Cardiac ventricle fibroblast (primary cell): ENCODE measurements around the gene MRC2. TPM values are rescaled to one million over a fixed set of nuclear protein-coding genes. Genes with fewer than 3 reads are reported as not detected.

Experiments
- total RNA-seq: library from RNA; depleted of rRNA; stranded (reverse); fragments of >200 nt; gene quantifications from 2 replicates; pipeline ENCODE4 v1.2.3, GENCODE V29; 2015

The MRC2 gene
- total RNA-seq, result 355 and 361 TPM in 2 replicates

GRCh38 chr17:62627219-62627903 is at the start of gene MRC2:
Gene MRC2, plus strand, starts transcription at chr17:62627670. Its CDS starts 133 bp downstream, at chr17:62627803.

Other genes starting within 250 kb of the MRC2 start
- gene EFCAB3, start 247.1 kb upstream of the MRC2 start, total RNA-seq, result not detected in 2 replicates
- gene METTL2A, start 203.8 kb upstream of the MRC2 start, total RNA-seq, result 8.1 and 13.0 TPM in 2 replicates
- 17.9 and 22.0 TPM in 2 replicates for gene TLK2, start 148.8 kb upstream of the MRC2 start, total RNA-seq
- not detected in 2 replicates for gene MARCHF10, start 180.6 kb downstream of the MRC2 start, total RNA-seq